Pancreas (tissue), 10 donors: ENCODE data around the gene CAMK4. TPM values are rescaled to one million over a fixed set of nuclear protein-coding genes. Genes with fewer than 3 reads are reported as not detected.

Experiments
- ATAC-seq, 4 donors: fragments of 200-7000 bp; cut with Tn5 transposase; one replicate each; pipeline versions ENCODE4 v1.8.0 to v1.9.1; 2020; ENCODE audit warnings: mild to moderate bottlenecking in 4 of 4, moderate library complexity in 4 of 4
- DNase-seq, 6 donors: peaks; one replicate each; pipeline ENCODE4 v3.0.0-alpha.2; 2020
- FAIRE-seq: peaks from 2 replicates; lab custom pipeline; 2012; peaks lifted over from hg19 to GRCh38; lab: Jason Lieb, UNC
- H3K27ac ChIP-seq, 4 donors: fragments of 200-600 bp; sonication (generic); 1 replicate in 3 of 4; 2 replicates in 1 of 4; pipeline versions ENCODE4 v1.5.0 to v1.8.0; 2020
- H3K27me3 ChIP-seq, 4 donors: fragments of 200-600 bp; one replicate each; pipeline ENCODE4 v1.8.0; 2021
- H3K36me3 ChIP-seq, 3 donors: fragments of 200-600 bp; sonication (generic) in 1 of 3; one replicate each; pipeline versions ENCODE4 v1.5.0 to v1.8.0; 2020 to 2021
- H3K4me1 ChIP-seq, 3 donors: fragments of 200-600 bp; one replicate each; pipeline ENCODE4 v1.8.0; 2021
- H3K4me3 ChIP-seq, 4 donors: fragments of 200-600 bp; sonication (generic) in 2 of 4; one replicate each; pipeline versions ENCODE4 v1.5.0 to v1.8.0; 2020 to 2021
- H3K9me3 ChIP-seq, 4 donors: fragments of 200-600 bp; one replicate each; pipeline ENCODE4 v1.8.0; 2021
- CTCF ChIP-seq, 4 donors: fragments of 200-600 bp; sonication (generic) in 3 of 4; IDR thresholded peaks; one replicate each; pipeline versions ENCODE4 v1.5.0 to v1.8.0; 2021; ENCODE audit warnings: antibody characterized with exemption in 4 of 4
- WGBS, 2 donors: extraction: QIAGEN DNeasy Blood & Tissue Kit; methylation state at CpG; one replicate each; pipeline ENCODE4 v1.1.7; 2013; 5-methylcytosine and 5-hydroxymethylcytosine counted together
- intact Hi-C, 3 donors: fragments of 100-400 bp; cut with DNase I; formaldehyde crosslinking; loops; one replicate each; pipeline versions ENCODE4 v1.11.1 to v1.14.2; 2022
- polyA plus RNA-seq, 2 donors: library from polyadenylated mRNA; stranded (reverse); fragments of 200-250 nt; gene quantifications; one replicate each; pipeline ENCODE4 v1.2.3, GENCODE V29; 2013
- total RNA-seq, 6 donors: library from RNA; stranded (reverse); fragmentation: NEBNext Ultra II Directional in 4 of 6; extraction: Animal tissue kit (Norgen Biotek cat#: 25700) in 4 of 6; gene quantifications; one replicate each; pipeline versions ENCODE4 v1.2.1 to v1.2.4, GENCODE V29; 2021 to 2023
- donor health status: healthy with polysubstance abuse.
- donor health status: DM: no; HTN: no; CAD: no; lungs with moderate emphysema.
- donor health status: DM: no; HTN: no; CAD: no.
- donor health status: control.
- donor health status: control.
- donor health status: Bipolar disorder and iron deficiency.
- donor health status: DM: yes; HTN: yes; CAD: no.
- donor health status: DM: no; HTN: no; CAD: no.
- donor health status: DM: no; HTN: no; CAD: no.
- donor health status: DM: yes; HTN: yes; CAD: no.

CAMK4 gene
- total and polyA plus RNA-seq, 8 donors: 0.04 to 1.3 (median 0.34) TPM

DNA sequence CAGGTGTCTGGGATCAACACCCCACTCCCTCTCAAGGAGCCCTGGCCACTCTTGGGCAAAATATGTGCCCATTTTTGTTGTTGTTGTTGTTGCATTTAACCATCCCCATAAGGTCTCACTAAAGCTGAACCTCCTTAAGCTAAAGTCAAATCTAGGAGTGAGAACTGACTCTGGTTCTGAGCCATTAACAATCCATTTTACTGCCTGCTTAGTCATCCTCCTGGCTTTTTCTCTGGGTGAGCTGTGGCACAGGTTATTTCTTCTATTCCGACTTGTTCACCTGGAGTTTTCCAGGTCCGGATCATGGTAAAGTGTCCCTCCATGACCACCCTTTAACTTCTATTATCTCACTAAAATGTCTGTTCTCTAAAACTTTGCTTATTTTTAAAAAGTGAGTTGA lies 85.2 kb downstream of the CAMK4 start:
- Histone ChIP-seq H3K4me3 (no peak overlapping the region), H3K9me3 (no peaks in the 10 kb centered on the region), H3K4me1 (no peaks in the 10 kb centered on the region), H3K27ac (no peak overlapping the region), H3K27me3 (no peaks in the 10 kb centered on the region), H3K36me3 (no peaks in the 10 kb centered on the region)
- DNase-seq (no peak), FAIRE-seq (no peak), ATAC-seq (no peak)
- WGBS, 2 donors: 67 to 77% methylated on average over 2 of the region's 2 CpGs
- intact Hi-C loops: no loop called here
- TF ChIP-seq CTCF (IDR thresholded peaks at IDR 0.05): no peak

GRCh38 chr5:111310711-111311620 lies 86.8 kb downstream of the CAMK4 start:
- Histone ChIP-seq H3K36me3 (no peaks in the 10 kb centered on the region), H3K27me3 (no peaks in the 10 kb centered on the region), H3K27ac (no peak overlapping the region), H3K4me1 (no peaks in the 10 kb centered on the region), H3K4me3 (no peak overlapping the region), H3K9me3 (no peaks in the 10 kb centered on the region)
- 64 to 71% methylated on average over 6 of the region's 6 CpGs for WGBS, 2 donors
- TF ChIP-seq CTCF (IDR thresholded peaks at IDR 0.05): no peak
- no peak for FAIRE-seq
- intact Hi-C loops: no loop called here
- no peak for ATAC-seq
- DNase-seq: no peak

GRCh38 chr5:111311666-111312065 lies 87.5 kb downstream of the CAMK4 start:
- Histone ChIP-seq H3K36me3 (no peaks in the 10 kb centered on the region), H3K27ac (no peak overlapping the region), H3K4me3 (no peak overlapping the region), H3K9me3 (no peaks in the 10 kb centered on the region), H3K27me3 (no peaks in the 10 kb centered on the region), H3K4me1 (no peaks in the 10 kb centered on the region)
- no peak for TF ChIP-seq CTCF (IDR thresholded peaks at IDR 0.05)
- ATAC-seq (no peak), DNase-seq (no peak), FAIRE-seq (no peak)
- intact Hi-C loops: no loop called here
- 8 to 10% methylated on average over 1 of the region's 1 CpG for WGBS, 2 donors

DNA sequence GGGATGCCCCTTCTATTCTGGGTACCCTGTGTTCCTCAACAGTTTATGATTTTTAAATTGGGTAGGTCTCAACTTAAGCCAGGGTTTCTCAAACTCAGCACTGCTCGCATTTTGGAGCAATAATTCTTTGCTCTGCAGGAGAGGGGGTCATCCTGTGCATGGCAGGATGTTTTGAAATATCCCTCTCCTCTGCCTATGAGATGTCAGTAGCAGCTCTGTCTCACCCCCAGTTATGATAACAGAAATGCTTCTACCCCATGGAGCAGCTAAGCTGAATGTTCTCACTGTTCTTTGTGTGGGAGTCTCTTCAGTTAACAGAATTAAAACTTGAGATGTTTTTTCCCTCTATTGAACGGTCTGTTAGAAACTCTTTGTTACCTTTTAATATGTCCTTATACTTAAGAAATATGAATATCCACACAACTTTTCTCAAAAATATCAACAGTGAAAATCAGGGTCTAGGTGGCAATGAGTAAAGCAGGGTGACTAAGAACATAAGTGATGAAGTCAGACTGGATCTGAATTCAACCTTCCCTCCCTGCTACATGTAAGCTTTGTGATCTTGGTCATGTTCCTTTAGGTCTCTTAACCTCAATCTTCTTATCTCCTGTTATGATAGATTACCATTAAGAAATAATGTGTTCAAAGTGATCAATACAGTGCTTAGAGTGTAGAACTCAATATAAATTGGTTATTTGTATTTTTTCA lies 89.0 kb downstream of the CAMK4 start:
- no peak for TF ChIP-seq CTCF (IDR thresholded peaks at IDR 0.05)
- intact Hi-C loops: no loop called here
- no peaks in the 10 kb centered on the region for H3K27me3 ChIP-seq
- no peaks in the 10 kb centered on the region for H3K36me3 ChIP-seq
- no peak for DNase-seq
- H3K9me3 ChIP-seq: no peaks in the 10 kb centered on the region
- no peak for ATAC-seq
- FAIRE-seq: no peak
- H3K4me3 ChIP-seq: no peak overlapping the region
- H3K4me1 ChIP-seq: no peaks in the 10 kb centered on the region
- H3K27ac ChIP-seq: no peak overlapping the region
- 64 to 76% methylated on average over 2 of the region's 2 CpGs for WGBS, 2 donors
